SH-SY5Y (cell line): ENCODE data around the gene VAV3.

Experiments
- GATA2 ChIP-seq: IDR thresholded peaks from 2 replicates; pipeline ENCODE4 v1.6.1; 2011; ENCODE audit warnings: mild to moderate bottlenecking, low read depth, low read length
- GATA3 ChIP-seq: IDR thresholded peaks from 2 replicates; pipeline ENCODE4 v1.6.1; 2011; ENCODE audit warnings: low read depth, mild to moderate bottlenecking, low read length, moderate library complexity

GRCh38 chr1:107976836-107977235 lies 11.9 kb upstream of the VAV3 start:
- TF ChIP-seq GATA2 (no peak), GATA3 (no peak)
